GM04503 (cell line): Measurements from ENCODE around the gene SRRD.
"Not testable (repeated sequence)": the region's sequence is repeated elsewhere in the genome, so short reads cannot be mapped to it uniquely, and the experiment has no call there.

Experiments
- DNase-seq: peaks from one replicate; pipeline ENCODE4 v3.0.0-alpha.2; 2012; ENCODE audit warnings: low read depth

SRRD gene, protein sequence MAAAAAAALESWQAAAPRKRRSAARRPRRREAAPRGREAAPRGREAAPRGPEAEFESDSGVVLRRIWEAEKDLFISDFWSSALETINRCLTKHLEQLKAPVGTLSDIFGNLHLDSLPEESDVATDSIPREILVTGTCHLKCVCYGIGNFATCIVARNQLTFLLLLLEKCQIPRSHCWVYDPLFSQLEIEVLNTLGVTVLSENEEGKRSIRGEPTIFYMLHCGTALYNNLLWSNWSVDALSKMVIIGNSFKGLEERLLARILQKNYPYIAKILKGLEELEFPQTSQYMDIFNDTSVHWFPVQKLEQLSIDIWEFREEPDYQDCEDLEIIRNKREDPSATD

DNA sequence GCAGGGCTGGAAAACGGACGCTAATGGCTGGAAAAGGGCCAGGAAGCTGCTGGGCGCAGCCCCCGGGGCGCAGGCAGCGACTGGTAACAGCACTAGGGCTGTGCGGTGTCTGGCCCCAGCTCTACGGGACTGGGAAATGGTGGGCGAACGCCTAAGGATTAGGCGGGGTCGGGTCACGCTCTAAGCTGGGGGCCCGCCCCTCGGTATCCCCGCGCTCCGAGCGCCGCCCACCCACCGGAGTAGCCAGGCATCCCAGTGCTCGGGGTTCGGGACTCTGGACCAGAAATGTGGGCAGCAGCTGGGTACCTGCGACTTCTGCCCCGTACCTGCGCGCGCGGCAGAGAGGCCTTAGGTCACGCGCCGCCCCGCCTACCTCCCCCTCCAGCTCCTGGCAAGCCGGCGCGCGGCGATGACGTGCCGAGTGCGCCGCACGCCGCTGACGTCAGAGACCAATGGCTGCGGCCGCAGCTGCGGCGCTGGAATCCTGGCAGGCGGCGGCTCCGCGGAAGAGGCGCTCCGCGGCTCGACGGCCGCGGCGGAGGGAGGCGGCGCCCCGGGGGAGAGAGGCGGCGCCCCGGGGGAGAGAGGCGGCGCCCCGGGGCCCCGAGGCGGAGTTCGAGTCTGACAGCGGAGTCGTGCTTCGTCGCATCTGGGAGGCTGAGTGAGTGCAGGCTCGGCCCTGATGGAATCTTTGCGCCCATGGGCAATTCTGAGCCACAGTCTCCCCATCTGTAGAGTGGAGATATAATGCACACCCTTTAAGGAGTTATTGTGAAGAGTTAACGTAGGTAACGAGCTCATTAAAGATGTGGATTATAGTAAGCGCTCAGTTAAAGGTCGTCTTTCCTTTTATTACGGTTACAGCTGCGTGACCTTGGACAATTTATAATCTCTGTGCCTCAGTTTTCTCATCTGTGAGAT, at the start of gene SRRD, which contains the start of gene HPS4:
Gene SRRD, plus strand, starts transcription at position 439 of the 921 bp plus-strand sequence. Its CDS starts 14 bp downstream, at position 453.
Gene HPS4, minus strand, starts transcription at position 345 of the 921 bp plus-strand sequence. CDS start 2,021 bp downstream, outside the sequence.
- DNase-seq, result peak; percentile 46

DNA sequence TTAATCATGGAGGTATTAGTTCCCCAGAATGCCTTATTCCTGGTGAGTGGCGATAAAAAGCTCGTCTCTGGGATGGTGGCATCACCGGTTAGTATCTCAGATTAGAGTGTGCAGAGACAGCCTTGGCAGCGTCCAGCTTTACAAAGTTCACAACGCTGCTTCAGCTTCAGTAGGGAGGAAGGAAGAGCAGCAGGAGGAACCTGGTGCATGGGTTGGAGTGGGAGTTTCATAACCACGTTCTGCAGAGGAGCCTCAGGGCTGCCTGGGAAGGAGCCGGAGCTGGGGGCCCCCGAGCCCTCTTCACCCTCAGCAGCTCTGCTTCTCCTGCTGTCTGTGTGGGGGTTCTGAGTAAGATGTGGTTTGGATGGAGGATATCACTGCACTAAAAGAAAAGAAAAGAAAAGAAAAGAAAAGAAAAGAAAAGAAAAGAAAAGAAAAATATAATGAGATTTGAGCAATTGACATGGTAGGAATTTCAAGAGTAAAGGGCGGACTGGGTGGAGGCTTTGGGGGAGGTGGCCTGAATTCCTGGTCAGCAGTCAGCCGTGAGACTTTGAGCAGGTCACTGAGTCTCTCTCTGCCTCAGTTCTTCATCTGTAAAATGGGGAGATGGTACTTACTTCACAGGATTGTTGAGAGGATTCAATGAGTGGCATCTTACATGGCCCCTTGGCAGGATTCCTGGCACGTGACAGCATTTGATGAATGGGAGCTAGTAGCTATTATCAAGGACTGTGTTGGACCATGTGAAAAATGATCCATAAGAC, 48.2 kb upstream of the SRRD start:
- DNase-seq, result no peak

DNA sequence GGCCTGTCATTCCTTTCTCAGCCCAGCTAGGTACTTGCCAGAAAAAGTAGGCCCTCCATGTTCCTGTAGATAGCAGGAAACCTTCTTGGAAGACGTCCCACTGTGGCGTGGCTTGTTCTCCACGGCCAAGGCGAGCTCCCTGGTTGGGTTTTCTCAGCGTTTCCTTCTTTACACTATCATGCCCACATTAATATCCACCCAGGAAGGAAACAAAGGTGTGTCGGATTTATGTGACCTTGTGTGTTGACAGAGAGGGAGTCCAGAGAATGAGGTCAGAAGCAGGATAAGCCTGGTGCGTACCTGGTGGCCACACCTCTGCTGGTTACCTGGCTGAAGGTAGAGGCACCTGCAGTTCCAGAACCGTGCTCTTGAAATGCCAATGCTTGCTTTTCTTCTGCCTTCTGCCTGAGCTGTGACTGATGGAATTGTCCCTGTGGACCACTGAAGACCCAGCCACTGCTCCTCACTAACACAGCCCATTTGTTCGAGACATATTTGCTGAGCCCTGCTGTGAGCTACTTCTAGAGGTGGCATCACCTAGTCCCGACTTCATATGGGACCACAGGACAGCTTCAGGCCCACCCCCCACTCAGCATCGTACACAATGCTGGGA, 46.7 kb upstream of the SRRD start:
- DNase-seq, result no peak

DNA sequence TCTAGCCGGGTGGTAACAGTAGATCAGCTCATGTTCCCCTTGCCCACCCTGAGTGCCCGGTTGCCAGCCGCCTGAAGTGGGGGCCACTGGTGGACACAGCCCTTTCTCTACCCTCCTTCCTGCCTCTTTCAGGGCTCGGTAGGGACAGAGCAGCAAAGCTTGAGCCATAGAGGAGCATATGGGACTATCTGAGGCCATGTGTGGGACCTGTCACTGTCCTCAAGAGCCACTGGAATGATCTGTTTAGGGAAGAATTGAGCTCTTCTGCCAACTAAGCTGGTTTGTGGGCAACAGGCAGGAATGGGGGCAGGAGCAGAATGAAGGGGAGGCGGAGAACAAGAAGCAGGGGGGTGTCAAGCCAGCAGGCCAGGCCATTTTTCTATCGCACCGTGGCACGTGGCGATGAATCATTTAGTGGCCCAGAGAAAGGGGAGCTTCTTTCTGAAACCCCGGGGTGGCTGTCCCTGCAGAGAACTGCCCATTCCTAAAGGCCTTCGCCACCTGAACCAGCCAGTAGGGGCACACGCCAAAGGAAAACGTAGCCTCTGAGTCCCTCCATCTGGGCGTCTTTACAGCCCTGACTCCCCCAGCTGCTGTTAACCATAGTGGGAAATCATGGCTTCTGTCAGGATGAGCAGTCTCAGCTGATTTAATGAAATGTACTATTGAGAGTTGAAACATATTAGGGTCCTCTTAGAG, 45.8 kb upstream of the SRRD start:
- no peak for DNase-seq

DNA sequence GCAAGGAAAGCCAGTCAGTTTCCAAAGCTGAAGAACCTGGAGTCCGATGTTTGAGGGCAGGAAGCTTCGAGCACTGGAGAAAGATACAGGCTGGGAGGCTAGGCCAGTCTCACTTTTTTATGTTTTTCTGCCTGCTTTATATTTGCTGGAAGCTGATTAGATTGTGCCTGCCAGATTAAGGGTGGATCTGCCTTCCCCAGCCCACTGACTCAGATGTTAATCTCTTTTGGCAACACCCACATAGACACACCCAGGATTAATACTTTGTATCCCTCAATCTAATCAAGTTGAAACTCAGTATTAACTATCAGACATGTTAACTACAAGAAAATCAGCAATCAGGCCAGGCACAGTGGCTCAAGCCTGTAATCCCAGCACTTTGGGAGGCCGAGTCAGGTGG, 44.9 kb upstream of the SRRD start:
- DNase-seq, result not testable (repeated sequence)

DNA sequence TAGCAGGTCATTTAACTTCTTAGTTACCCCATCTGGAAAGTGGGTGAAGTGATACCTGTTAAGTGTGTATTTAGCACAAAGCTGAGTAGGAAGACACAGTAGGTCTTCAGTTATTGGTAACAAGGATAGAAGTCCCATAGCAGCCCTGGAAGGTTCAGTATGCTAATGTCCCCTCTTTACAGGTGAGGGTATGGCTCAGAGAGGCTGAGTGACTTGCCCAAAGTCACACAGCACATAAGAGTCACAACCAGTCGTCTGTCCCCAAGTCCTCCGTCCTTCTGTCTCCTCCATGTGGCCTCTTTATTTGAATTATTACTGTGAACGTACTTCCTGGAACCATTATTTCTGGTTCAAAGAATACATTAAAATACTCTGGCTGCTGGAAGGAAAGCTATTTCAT, 44.1 kb upstream of the SRRD start:
- DNase-seq, result no peak

DNA sequence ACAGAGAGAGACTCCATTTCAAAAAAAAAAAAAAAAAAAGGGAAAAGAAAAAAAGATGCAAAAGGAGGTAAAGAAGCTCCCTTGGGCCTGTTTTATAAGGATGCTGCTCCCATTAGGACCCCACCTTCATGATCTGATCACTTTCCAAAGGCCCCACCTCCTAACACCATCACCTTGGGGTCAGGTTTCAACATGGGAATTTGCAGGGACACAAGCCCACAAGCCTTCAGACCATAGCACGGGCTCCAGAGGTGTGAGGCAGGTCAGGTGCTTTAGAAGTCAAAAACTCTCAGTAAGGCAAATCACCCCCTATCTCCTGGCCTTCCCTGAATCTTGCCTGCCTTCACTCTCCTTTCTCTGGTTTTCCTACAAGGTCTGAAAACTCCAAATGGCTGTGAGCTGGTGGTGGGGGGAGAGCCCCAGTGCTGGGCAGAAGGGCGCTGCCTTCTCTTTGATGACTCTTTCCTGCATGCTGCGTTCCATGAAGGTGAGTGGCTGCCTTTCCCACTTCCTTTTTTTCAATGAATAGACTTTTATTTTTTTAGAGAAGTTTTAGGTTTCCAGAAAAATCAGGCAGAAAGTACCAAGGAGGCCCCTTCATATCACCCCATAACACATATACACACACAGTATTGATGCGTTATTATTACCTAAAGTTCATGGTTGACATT, 41.5 kb upstream of the SRRD start:
- DNase-seq, result no peak

DNA sequence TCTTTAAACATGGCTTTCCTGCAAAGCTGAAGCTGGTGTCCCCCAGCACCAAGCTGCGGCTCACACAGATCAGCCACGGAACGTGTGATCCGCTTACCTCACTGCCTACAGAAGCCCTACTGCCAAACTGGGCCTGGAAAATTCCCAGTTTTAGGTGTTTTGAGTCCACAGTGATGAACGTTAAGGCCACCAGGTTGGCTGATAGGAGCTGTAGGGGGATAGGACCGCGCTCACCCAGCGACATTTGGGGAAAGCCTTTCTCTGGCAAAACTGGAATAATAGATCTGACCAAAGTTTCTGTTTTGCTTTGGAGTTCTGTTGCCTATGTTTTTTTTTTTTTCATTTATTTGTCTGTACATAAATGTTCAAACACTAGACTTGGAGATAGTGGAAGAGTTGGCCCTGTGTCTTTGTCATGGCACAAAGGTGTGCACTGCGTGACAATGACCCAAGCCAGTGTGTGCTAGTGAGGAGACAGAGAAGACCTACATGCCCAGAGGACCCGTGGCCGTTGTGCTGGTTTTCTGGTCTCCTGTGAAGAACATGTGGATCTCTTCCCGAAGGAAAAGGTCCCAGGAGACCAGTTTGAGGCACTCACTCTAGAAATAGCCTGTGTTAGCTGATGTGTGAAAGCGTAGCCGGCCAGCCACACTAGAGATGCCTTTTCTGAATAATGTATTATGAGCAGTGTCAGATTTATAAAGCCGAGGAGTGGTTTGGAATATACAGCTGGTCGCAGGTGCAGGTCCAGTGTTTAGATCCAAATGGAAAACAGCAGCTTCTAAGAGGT, 39.6 kb upstream of the SRRD start:
- DNase-seq, result no peak

DNA sequence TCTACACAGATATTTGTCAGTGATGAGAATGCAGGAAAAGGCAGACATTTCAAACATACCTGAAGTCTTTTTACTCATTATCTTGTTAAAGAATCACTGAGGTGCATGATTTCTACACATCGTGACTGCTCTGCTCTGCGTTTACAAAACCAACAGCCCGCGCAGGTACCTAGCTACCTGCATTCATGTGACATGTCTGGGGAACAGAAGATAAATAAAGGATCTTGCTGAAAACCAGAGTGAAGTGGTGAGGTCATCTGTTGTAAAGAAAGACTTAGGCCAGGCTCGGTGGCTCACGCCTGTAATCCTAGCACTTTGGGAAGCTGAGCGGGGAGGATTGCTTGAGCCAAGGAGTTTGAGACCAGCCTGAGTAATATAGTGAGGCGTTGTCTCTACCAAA, 38.9 kb upstream of the SRRD start:
- DNase-seq, result no peak

DNA sequence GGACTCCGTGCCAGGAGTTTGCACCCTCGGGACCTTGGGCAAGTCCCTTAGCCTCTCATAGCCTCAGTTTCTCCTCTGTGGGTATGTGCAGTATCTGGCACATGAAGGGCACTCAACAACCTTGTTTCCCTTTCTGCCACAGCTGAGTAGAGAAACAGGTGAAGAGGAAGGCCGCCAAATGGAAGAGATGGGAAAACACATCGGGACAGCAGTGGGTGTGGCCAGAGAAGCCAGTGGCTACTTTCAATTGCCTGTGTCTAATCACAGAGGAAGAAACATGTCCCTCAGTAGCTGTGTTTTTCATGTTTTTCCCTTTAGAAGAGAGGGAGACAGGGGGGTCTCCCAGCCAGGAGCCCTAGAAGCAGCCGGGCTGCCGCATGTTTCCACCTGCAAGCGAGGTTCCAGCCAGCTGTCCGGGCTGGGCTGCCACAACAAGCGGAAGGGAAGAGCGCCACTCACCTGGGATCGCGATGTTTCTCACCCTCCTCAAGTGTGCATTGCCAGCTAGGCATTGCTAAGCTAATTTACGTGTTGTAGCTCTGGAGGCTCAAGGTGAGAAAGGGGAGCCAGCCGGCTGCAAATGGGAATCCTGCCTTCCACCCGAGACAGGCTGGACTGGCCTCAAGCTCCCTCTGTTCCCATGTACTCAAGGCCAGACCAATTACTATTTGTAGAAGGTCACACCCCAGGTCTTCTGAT, 38.0 kb upstream of the SRRD start:
- DNase-seq, result no peak

DNA sequence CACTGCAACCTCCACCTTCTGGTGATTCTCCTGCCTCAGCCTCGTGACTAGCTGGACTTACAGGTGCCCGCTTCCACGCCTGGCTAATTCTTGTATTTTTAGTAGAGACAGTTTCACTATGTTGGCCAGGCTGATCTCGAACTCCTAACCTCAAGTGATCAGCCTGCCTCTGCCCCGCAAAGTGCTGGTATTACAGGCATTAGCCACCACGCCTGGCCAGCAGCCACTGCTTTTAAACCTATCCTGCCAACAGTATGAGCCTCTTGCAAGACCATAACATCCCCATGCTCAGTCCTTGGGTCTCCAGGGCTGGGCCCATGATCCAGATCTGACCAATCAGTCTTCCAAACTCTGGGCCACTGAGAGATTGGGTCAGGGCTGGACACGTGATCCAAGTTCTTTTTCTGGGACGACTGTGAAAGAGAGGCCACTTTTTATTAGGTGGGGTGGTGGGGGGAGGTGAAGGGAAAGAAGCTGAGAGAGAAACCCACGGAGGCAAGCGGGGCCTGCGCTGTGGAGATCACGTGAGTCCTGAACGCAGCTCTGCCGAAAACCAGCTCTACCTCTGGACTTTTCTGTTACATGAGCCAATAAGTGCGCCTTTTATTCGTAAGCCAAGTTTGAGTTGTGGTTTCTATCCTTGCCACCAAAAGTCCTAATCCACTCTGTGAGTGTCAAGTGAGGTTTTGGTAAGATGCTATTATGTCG, 36.7 kb upstream of the SRRD start:
- DNase-seq, result no peak

DNA sequence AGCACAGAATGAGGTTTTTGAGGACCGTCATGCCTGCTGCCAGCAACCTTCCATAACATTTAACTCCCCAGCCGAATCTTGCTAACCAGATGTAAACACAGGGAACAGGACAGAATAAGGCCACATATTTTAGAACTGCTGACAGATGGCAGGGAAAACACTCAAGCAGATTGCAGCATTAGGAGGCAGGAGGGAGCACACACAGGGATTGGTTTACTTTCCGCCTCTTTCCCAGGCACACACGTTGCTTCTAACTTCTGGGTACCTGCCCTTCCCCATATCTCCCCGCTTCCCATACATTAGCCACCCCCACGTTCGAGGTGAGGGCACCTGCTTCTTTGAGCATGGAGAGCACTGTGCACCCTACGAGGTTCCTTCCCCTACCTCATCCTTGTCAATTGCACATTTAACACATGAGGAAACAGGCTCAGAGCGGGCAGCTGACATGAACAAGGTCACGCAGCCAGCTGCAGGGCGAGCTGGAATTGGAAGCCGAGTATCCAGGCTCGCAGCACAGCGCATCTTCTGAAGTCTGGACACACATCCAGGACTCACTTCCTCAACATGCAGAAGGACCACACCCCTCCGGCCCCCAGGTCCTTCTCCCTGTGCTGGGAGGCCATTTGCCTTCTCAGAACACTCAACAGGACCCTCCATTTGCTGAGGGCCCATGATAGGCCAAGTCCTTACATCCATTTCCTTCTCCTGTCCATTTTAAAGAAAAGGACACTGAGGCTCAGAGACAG, 35.9 kb upstream of the SRRD start:
- DNase-seq, result no peak

DNA sequence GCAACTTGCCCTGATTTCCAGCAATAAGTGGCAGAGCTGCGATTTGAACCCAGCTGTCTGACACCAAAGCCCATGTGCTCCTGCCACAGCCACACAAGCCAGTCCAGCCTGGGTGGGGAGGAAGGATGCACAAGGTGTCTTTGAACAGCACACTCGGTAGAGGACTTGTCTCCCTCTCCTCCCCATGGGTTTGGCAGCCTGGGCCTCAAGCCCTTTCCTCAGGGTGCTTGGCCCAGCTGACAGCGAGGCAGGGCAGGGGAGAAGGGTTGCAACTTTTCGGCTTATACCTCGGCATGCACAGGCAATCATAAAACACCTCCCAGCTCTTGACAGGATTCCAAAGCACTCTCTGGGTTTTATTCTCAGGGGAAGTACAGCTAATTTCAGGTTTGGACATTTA, 35.3 kb upstream of the SRRD start:
- DNase-seq, result no peak

DNA sequence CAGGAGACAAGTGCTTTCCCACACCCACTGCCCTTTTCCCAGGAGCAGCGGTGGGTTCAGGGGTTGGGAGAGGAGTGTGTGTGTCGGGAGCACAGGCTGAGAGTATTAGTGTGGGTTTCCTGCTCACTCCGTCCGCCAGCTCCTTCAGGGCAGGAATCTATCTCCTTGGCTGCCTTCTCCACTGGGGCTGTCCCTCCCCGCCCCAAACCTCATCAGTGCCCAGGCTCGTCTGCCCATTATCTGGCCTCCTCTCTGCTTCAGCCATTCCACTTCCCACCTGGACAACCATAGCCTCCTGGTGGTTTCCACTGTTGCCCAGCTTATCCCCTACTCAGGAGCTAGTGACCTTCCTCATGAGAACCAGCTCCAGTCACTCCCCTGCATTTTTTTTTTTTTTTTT, 34.7 kb upstream of the SRRD start:
- DNase-seq, result no peak

DNA sequence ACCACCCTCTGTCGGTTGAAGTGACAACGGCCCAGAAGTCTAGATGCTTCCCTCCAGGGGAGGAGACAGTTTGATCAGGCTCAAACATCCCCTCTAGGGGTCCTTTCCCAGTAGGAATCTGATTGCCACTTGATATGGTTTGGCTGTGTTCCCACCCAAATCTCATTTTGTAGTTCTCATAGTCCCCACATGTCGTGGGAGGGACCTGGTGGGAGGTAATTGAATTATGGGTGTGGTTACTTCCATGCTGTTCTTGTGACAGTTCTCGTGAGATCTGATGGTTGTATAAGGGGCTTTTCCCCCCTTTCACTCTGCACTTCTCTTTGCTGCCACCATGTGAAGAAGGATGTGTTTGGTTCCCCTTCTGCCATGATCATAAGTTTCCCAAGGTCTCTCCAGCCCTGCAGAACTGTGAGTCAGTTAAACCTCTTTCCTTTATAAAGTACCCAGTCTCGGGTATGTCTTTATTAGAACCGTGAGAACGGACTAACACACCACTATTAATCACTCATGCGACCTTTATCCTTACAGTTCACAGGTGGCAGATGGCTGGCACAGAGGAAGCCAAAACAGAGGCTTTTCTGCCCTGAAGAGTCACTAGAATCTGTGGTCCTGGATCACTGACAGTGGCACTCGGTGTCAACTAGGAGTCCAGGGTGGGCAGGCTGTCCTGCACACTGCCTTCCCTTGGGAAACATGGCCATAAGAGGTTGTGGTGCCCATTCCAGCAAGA, 33.1 kb upstream of the SRRD start:
- DNase-seq, result no peak

DNA sequence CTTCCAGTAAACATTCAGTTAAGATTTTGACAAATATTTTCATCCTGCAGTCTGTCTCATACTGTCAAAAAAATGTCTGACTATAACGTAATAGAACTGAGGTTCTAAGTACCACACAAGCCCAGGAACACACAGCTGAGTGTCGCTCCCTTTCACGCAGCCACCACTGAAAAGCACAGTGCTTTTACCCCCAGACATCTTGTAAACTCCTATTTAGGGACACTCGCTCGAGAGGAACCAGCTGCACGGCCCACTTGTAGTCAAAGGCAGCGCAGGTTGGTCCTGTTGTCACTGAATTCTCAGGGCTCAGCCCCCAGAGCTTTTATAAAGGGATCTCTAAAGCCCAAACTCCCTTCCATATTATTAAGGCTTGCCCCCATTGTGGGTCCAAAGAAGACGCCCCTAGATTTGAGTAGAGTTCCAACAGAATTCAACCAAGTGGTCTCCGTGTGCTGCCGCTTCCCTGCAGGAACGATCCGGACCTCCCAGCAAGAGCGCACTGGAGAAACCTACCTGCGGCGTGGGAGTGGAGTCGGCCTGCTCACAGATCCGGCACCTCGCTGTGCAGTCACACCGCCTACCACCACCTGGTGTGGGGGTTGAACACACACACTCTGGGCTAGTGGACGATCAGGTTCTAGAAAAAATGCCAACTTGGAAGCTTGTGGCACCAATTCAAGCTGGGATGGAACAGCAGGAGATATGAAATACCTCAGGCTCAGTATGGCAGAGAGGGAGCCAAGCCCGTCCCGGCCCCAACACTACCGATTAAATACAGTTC, 31.3 kb upstream of the SRRD start:
- DNase-seq, result no peak
